Putamen (tissue), 1 donor: Measurements from ENCODE around the gene RPS6KL1.
"Not testable (repeated sequence)": the region's sequence is repeated elsewhere in the genome, so short reads cannot be mapped to it uniquely, and the experiment has no call there.

Experiments used
- DNase-seq: peaks from one replicate; pipeline ENCODE4 v3.0.0-alpha.2; 2016; ENCODE audit warnings: low spot score

The RPS6KL1 gene

GRCh38 chr14:74934476-74935359 is 11.7 kb upstream of the RPS6KL1 start:
- no peak for DNase-seq

- no peak for DNase-seq
These were observed 11.0 kb upstream of the RPS6KL1 start for GRCh38 chr14:74934041-74934440.

- not testable (repeated sequence) for DNase-seq
These were observed 9.9 kb upstream of the RPS6KL1 start for GRCh38 chr14:74932936-74933335.

GRCh38 chr14:74932401-74932901 is 9.4 kb upstream of the RPS6KL1 start:
- no peak for DNase-seq

GRCh38 chr14:74931744-74932143 is 8.7 kb upstream of the RPS6KL1 start:
- DNase-seq: not testable (repeated sequence)

GRCh38 chr14:74929242-74929641 is 6.2 kb upstream of the RPS6KL1 start:
- DNase-seq: no peak

- no peak for DNase-seq
These were observed 4.2 kb upstream of the RPS6KL1 start for GRCh38 chr14:74927225-74927624.

- DNase-seq: no peak
These were observed 1.0 kb upstream of the RPS6KL1 start for GRCh38 chr14:74924061-74924460.

GRCh38 chr14:74921987-74922751 is 891 bp downstream of the RPS6KL1 start:
- no peak for DNase-seq

- DNase-seq: no peak
These were observed 1.9 kb downstream of the RPS6KL1 start for GRCh38 chr14:74921053-74921620.

- DNase-seq: no peak
These were observed 2.8 kb downstream of the RPS6KL1 start for GRCh38 chr14:74920281-74920680.

- DNase-seq: no peak
These were observed 3.5 kb downstream of the RPS6KL1 start for GRCh38 chr14:74919421-74920165.

GRCh38 chr14:74918380-74918779 is 4.7 kb downstream of the RPS6KL1 start:
- no peak for DNase-seq

GRCh38 chr14:74917646-74918081 is 5.4 kb downstream of the RPS6KL1 start:
- DNase-seq: no peak

- no peak for DNase-seq
These were observed 5.9 kb downstream of the RPS6KL1 start for GRCh38 chr14:74917178-74917543.

GRCh38 chr14:74915826-74916225 is 7.2 kb downstream of the RPS6KL1 start:
- DNase-seq: no peak

GRCh38 chr14:74915426-74915825 is 7.6 kb downstream of the RPS6KL1 start:
- no peak for DNase-seq

- peak; percentile 59 for DNase-seq
These were observed 9.0 kb downstream of the RPS6KL1 start for GRCh38 chr14:74913986-74914573.

GRCh38 chr14:74913393-74913910 is 9.6 kb downstream of the RPS6KL1 start:
- DNase-seq: no peak

GRCh38 chr14:74912801-74913200 is 10.3 kb downstream of the RPS6KL1 start:
- no peak for DNase-seq

GRCh38 chr14:74912111-74912510 is 10.9 kb downstream of the RPS6KL1 start:
- no peak for DNase-seq
